Transverse colon (tissue), 4 donors: ENCODE data around the gene YDJC. TPM values are rescaled to one million over a fixed set of nuclear protein-coding genes. Genes with fewer than 3 reads are reported as not detected.

Experiments used
- DNase-seq: peaks from one replicate; pipeline ENCODE4 v3.0.0-alpha.2; 2019
- H3K27ac ChIP-seq, 4 donors: fragments of 200-600 bp; sonication (generic); 2 replicates each; pipeline ENCODE4 v1.5.1; 2016 to 2018; ENCODE audit warnings: inconsistent platforms in 4 of 4
- H3K27me3 ChIP-seq: fragments of 200-600 bp; sonication (generic); 2 replicates; pipeline ENCODE4 v1.5.1; 2017; ENCODE audit warnings: inconsistent platforms
- H3K36me3 ChIP-seq, 4 donors: fragments of 200-600 bp; sonication (generic); 2 replicates each; pipeline ENCODE4 v1.5.1; 2017 to 2019; ENCODE audit warnings: inconsistent platforms in 4 of 4
- H3K4me1 ChIP-seq, 4 donors: fragments of 200-600 bp; sonication (generic); 2 replicates each; pipeline ENCODE4 v1.5.1; 2017 to 2020; ENCODE audit warnings: inconsistent platforms in 4 of 4
- H3K4me3 ChIP-seq, 4 donors: fragments of 200-600 bp; sonication (generic); 1 replicate in 1 of 4; 2 replicates in 3 of 4; pipeline versions ENCODE4 v1.5.1 to v1.6.1; 2017 to 2019; ENCODE audit warnings: inconsistent platforms in 4 of 4
- H3K9me3 ChIP-seq, 2 donors: fragments of 200-600 bp; sonication (generic); 2 replicates each; pipeline ENCODE4 v1.5.1; 2017 to 2019; ENCODE audit warnings: inconsistent platforms in 2 of 2
- CTCF ChIP-seq, 5 experiments: fragments of 200-600 bp in 3 of 5; fragments of 450-650 bp in 2 of 5; sonication (generic) in 3 of 5; IDR thresholded peaks; 1 replicate in 2 of 5; 2 replicates in 3 of 5; pipeline ENCODE4 v1.5.1; 2016 to 2017; ENCODE audit warnings: antibody characterized with exemption in 5 of 5, inconsistent platforms in 3 of 5, mild to moderate bottlenecking in 2 of 5, moderate library complexity in 1 of 5
- EP300 ChIP-seq: sonication (generic); formaldehyde crosslinking; IDR thresholded peaks from one replicate; pipeline ENCODE4 v1.6.1; 2017; ENCODE audit warnings: antibody characterized with exemption, low read depth
- POLR2A ChIP-seq: fragments of 450-650 bp; IDR thresholded peaks from one replicate; pipeline ENCODE4 v1.6.1; 2016; ENCODE audit warnings: antibody characterized with exemption, mild to moderate bottlenecking, moderate library complexity
- POLR2AphosphoS5 ChIP-seq, 3 donors: sonication (generic); formaldehyde crosslinking; IDR thresholded peaks; one replicate each; pipeline ENCODE4 v1.6.1; 2016; ENCODE audit warnings: antibody characterized with exemption in 3 of 3
- WGBS, 2 donors: methylation state at CpG; one replicate each; pipeline ENCODE4 v1.1.5; 2018; ENCODE audit warnings: low coverage in 1 of 2; 5-methylcytosine and 5-hydroxymethylcytosine counted together
- in situ Hi-C, 4 donors: fragments of 200-750 bp; cut with MboI; loops; one replicate each; pipeline versions ENCODE4 v1.15.0 to v1.15.1; 2017; ENCODE audit warnings: low sequenced_read_pairs in 3 of 4, low pct_ligation_motif_present in 1 of 4, low pct_unique_long_range_greater_than_20kb in 1 of 4
- intact Hi-C: fragments of 100-400 bp; cut with DNase I; formaldehyde crosslinking; loops from one replicate; pipeline ENCODE4 v1.15.1; 2023; ENCODE audit warnings: low total_unique reads
- total RNA-seq, 4 donors: library from RNA; depleted of rRNA; stranded (reverse); fragments of >200 nt; gene quantifications; one replicate each; pipeline ENCODE4 v1.1.0, GENCODE V29; 2016

The YDJC gene
- total RNA-seq, 4 donors from 2014 or later, result 43.3 to 112 (median 69.5) TPM

GRCh38 chr22:21635771-21636510, 6.1 kb upstream of the YDJC start:
- WGBS, 2 donors, result 87 to 90% methylated on average over 2 to 15 of the region's 15 CpGs
- no peaks in the 10 kb centered on the region for H3K9me3 ChIP-seq
- DNase-seq, result no peak
- in situ Hi-C loops, result no loop called here
- intact Hi-C loops, result no loop called here
- no peaks in the 10 kb centered on the region for H3K36me3 ChIP-seq
- peaks cover 0 to under 1% (median 0%) of the 10 kb centered on the region in 4 donors for H3K4me1 ChIP-seq
- H3K27me3 ChIP-seq, result no peaks in the 10 kb centered on the region
- TF ChIP-seq POLR2AphosphoS5 (IDR thresholded peaks at IDR 0.05) (no peak), CTCF (IDR thresholded peaks at IDR 0.05) (no peak), EP300 (no peak), POLR2A (no peak)
- H3K4me3 ChIP-seq, result no peak overlapping the region
- H3K27ac ChIP-seq, result no peak overlapping the region

DNA sequence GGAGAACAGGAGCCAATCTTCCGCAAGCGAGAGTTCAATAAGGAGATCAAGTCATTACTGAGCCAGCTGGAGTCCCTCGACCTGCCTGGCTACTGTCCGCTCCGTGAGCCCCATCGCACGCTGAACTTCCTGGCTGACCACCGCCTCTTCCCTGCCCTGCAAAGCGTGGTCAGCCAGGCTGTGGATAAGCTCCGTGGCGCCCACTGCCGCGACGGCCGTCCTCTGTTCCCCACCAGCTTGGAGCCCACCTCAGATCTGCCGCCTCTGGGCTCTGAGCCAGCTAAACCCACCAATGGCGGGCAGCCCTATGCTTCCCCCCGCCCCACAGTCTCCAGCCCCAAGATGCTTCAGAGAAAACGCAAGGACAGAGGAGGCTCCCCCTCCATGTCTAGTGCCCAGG, 5.0 kb upstream of the YDJC start:
- Histone ChIP-seq H3K4me1 (peaks cover 0 to 6% (median 4%) of the 10 kb centered on the region in 4 donors), H3K27me3 (no peaks in the 10 kb centered on the region), H3K27ac (no peak overlapping the region), H3K36me3 (no peaks in the 10 kb centered on the region), H3K9me3 (no peaks in the 10 kb centered on the region), H3K4me3 (no peak overlapping the region)
- intact Hi-C loops (no loop called here), in situ Hi-C loops (no loop called here)
- WGBS, 2 donors, result 90% methylated on average over 19 of the region's 19 CpGs; no CpG with 5 or more reads in 1 of the 2 donors
- TF ChIP-seq POLR2A (no peak), EP300 (no peak), CTCF (IDR thresholded peaks at IDR 0.05) (no peak), POLR2AphosphoS5 (IDR thresholded peaks at IDR 0.05) (no peak)
- DNase-seq, result no peak

DNA sequence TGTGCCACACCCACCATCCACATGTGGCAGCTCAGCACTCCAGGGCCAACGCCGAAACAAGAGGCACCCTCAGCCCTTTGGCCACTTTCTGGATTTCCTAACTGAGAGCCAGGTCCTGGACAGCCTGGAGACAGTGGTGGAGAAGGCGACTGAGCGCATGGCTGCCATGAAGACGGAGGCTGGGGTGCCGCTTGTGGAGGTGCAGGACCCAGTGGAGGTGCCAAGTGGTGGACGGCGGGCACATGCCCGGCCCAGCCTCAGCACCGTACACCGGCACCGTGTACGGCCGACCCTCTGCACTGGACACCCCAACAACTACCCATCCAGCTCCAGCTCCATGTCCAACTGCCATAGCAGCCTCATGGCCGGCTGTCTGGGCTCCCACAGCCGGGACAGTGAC, 4.3 kb upstream of the YDJC start:
- no peaks in the 10 kb centered on the region for H3K36me3 ChIP-seq
- no peak overlapping the region for H3K27ac ChIP-seq
- WGBS, 2 donors, result 97% methylated on average over 16 of the region's 16 CpGs; no CpG with 5 or more reads in 1 of the 2 donors
- no peak for DNase-seq
- intact Hi-C loops, result no loop called here
- in situ Hi-C loops, result no loop called here
- H3K27me3 ChIP-seq, result no peaks in the 10 kb centered on the region
- peaks cover 0 to 8% (median 5%) of the 10 kb centered on the region in 4 donors for H3K4me1 ChIP-seq
- TF ChIP-seq POLR2A, result no peak
- no peak for TF ChIP-seq EP300
- TF ChIP-seq POLR2AphosphoS5 (IDR thresholded peaks at IDR 0.05), result no peak
- H3K9me3 ChIP-seq, result no peaks in the 10 kb centered on the region
- no peak overlapping the region for H3K4me3 ChIP-seq

GRCh38 chr22:21633481-21633880, 3.7 kb upstream of the YDJC start:
- no peaks in the 10 kb centered on the region for H3K36me3 ChIP-seq
- in situ Hi-C loops, result no loop called here
- DNase-seq, result no peak
- no peak overlapping the region for H3K4me3 ChIP-seq
- H3K4me1 ChIP-seq, result peaks cover 5 to 14% (median 11%) of the 10 kb centered on the region in 4 donors
- 95% methylated on average over 4 of the region's 4 CpGs; no CpG with 5 or more reads in 1 of the 2 donors for WGBS, 2 donors
- H3K27me3 ChIP-seq, result no peaks in the 10 kb centered on the region
- no peak overlapping the region for H3K27ac ChIP-seq
- no peaks in the 10 kb centered on the region for H3K9me3 ChIP-seq
- TF ChIP-seq POLR2A (no peak), CTCF (IDR thresholded peaks at IDR 0.05) (no peak), POLR2AphosphoS5 (IDR thresholded peaks at IDR 0.05) (no peak), EP300 (no peak)
- intact Hi-C loops, result no loop called here
